Mucosa of rectum (tissue), 2 donors: ENCODE results near the gene YPEL4.
A peak's percentile ranks its signal among the peaks of the same experiment; 100 is the strongest.

Source experiments
- H3K27ac ChIP-seq, 2 donors: one replicate each; pipeline ENCODE4 v1.7.0; 2013; ENCODE audit warnings: inconsistent platforms in 2 of 2, low read depth in 2 of 2, low read length in 2 of 2
- H3K27me3 ChIP-seq, 2 donors: one replicate each; pipeline ENCODE4 v1.7.0; 2013; ENCODE audit warnings: low read length in 2 of 2; ENCODE audit not compliant: control insufficient read depth in 2 of 2, insufficient read depth in 2 of 2
- H3K36me3 ChIP-seq, 2 donors: one replicate each; pipeline ENCODE4 v1.7.0; 2013; ENCODE audit warnings: low read length in 2 of 2; ENCODE audit not compliant: control insufficient read depth in 2 of 2, insufficient read depth in 2 of 2
- H3K4me1 ChIP-seq, 2 donors: one replicate each; pipeline ENCODE4 v1.7.0; 2013; ENCODE audit warnings: low read length in 2 of 2, mild to moderate bottlenecking in 1 of 2; ENCODE audit not compliant: control insufficient read depth in 2 of 2, insufficient read depth in 2 of 2
- H3K4me3 ChIP-seq, 2 donors: one replicate each; pipeline ENCODE4 v1.7.0; 2013; ENCODE audit warnings: low read length in 2 of 2
- H3K9ac ChIP-seq, 2 donors: one replicate each; pipeline ENCODE4 v1.7.0; 2013; ENCODE audit warnings: low read length in 2 of 2, low read depth in 1 of 2, mild to moderate bottlenecking in 1 of 2
- H3K9me3 ChIP-seq, 2 donors: one replicate each; pipeline ENCODE4 v1.7.0; 2013; ENCODE audit warnings: low read length in 2 of 2; ENCODE audit not compliant: control insufficient read depth in 2 of 2
- donor health status: healthy.
- donor health status: Normal muscosa, but diverticular disease.

The YPEL4 gene

GRCh38 chr11:57598831-57599155 is 50.9 kb downstream of the YPEL4 start:
- H3K4me3 ChIP-seq, result peak overlapping the region; percentile 60 to 63
- no peaks in the 10 kb centered on the region for H3K9me3 ChIP-seq
- H3K9ac ChIP-seq, result peak overlapping the region; percentile 7 to 9
- no peaks in the 10 kb centered on the region for H3K4me1 ChIP-seq
- H3K27me3 ChIP-seq, result peaks cover 7 to 8% of the 10 kb centered on the region in 2 donors
- H3K27ac ChIP-seq, result peak overlapping the region; percentile 63 to 75
- H3K36me3 ChIP-seq, result no peaks in the 10 kb centered on the region

- Histone ChIP-seq H3K4me3 (peak overlapping the region; percentile 60 to 63), H3K9ac (peak overlapping the region; percentile 9 to 58), H3K9me3 (no peaks in the 10 kb centered on the region), H3K27ac (peak overlapping the region; percentile 63 to 75), H3K4me1 (no peaks in the 10 kb centered on the region), H3K36me3 (no peaks in the 10 kb centered on the region), H3K27me3 (peaks cover 7 to 8% of the 10 kb centered on the region in 2 donors)
These were observed 51.5 kb downstream of the YPEL4 start for GRCh38 chr11:57597916-57598830.

GRCh38 chr11:57597461-57597915 is 52.2 kb downstream of the YPEL4 start, which contains the start of gene SERPING1:
Gene SERPING1, plus strand, starts transcription at chr11:57597685. Its CDS starts 586 bp downstream, at chr11:57598271.
- Histone ChIP-seq H3K9me3 (no peaks in the 10 kb centered on the region), H3K9ac (peak within 1 kb of the TSS; percentile 41 to 58), H3K27me3 (peaks cover 7 to 8% of the 10 kb centered on the region in 2 donors), H3K4me3 (peak within 1 kb of the TSS; percentile 60 to 63), H3K4me1 (no peaks in the 10 kb centered on the region), H3K27ac (peak within 1 kb of the TSS; percentile 63 to 75), H3K36me3 (no peaks in the 10 kb centered on the region)

GRCh38 chr11:57596266-57596885 is 53.3 kb downstream of the YPEL4 start:
- H3K9me3 ChIP-seq, result no peaks in the 10 kb centered on the region
- H3K27ac ChIP-seq, result no peak overlapping the region
- no peaks in the 10 kb centered on the region for H3K36me3 ChIP-seq
- H3K4me3 ChIP-seq, result no peak overlapping the region
- no peaks in the 10 kb centered on the region for H3K4me1 ChIP-seq
- no peak overlapping the region for H3K9ac ChIP-seq
- peaks cover 7 to 8% of the 10 kb centered on the region in 2 donors for H3K27me3 ChIP-seq
